Right atrium auricular region (tissue), 2 donors: Measurements from ENCODE around the gene CRACDL. TPM values are rescaled to one million over a fixed set of nuclear protein-coding genes. Genes with fewer than 3 reads are reported as not detected.

Source experiments
- DNase-seq: peaks from one replicate; pipeline ENCODE4 v3.0.0-alpha.2; 2019; ENCODE audit warnings: low spot score
- H3K27ac ChIP-seq, 2 donors: fragments of 200-600 bp; sonication (generic); 1 replicate in 1 of 2; 2 replicates in 1 of 2; pipeline ENCODE4 v1.5.1; 2016 to 2019
- H3K27me3 ChIP-seq, 2 donors: fragments of 200-600 bp; sonication (generic); one replicate each; pipeline versions ENCODE4 v1.5.1 to v1.6.0; 2017 to 2019
- H3K36me3 ChIP-seq: fragments of 200-600 bp; sonication (generic); one replicate; pipeline ENCODE4 v1.5.1; 2016
- H3K4me1 ChIP-seq, 2 donors: fragments of 200-600 bp; sonication (generic); one replicate each; pipeline versions ENCODE4 v1.5.1 to v1.6.0; 2017 to 2019
- H3K4me3 ChIP-seq, 2 donors: fragments of 200-600 bp; sonication (generic); 1 replicate in 1 of 2; 2 replicates in 1 of 2; pipeline ENCODE4 v1.5.1; 2017 to 2019; ENCODE audit warnings: mild to moderate bottlenecking in 1 of 2, moderate library complexity in 1 of 2
- H3K9me3 ChIP-seq, 2 donors: fragments of 200-600 bp; sonication (generic); one replicate each; pipeline ENCODE4 v1.5.1; 2019
- CTCF ChIP-seq, 2 donors: fragments of 200-600 bp; sonication (generic); IDR thresholded peaks; one replicate each; pipeline ENCODE4 v1.5.1; 2019; ENCODE audit warnings: antibody characterized with exemption in 2 of 2
- total RNA-seq, 2 donors: library from RNA; depleted of rRNA; stranded (reverse); fragments of >200 nt; gene quantifications; one replicate each; pipeline ENCODE4 v1.1.0, GENCODE V29; 2016

The CRACDL gene
- total RNA-seq, 2 donors from 2014 or later: 5.3 to 7.4 TPM

DNA sequence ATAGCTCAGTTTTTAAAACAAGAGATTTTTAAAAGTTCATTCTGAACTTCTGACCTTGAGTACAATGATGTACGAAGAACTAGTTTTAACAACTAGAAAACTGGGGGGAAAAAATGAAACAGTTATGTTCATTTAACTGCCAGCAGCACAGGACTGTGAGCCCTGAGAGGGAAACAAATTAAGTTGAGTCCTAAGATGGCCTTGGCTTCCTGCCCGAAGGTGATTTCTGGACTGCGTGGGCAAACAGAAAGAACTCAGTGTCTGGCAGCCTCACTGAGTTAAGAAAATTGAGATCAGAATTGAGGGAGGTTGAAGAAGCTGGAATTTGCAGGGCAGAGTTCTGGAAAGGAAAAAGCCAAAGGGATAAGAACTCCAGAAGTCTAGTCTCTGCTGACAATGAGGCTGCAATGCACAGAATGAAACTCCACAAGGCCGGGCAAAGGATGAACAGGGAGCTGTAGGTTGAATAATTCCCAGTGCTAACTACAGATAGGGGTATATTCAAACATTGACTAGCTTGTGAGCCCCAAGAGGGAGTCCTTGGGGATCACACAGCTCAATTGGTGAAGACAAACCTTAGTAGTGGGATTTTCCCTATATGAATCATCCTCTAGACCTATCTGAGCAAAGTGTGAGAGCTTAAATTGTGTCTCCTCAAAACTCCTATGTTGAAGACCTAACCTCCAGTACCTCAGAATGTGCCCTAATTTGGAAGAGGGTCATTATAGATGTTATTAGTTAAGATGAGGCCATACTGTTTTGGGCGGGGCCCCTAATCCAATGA lies 13.1 kb upstream of the CRACDL start:
- no peaks in the 10 kb centered on the region for H3K36me3 ChIP-seq
- DNase-seq: no peak
- no peak for TF ChIP-seq CTCF (IDR thresholded peaks at IDR 0.05)
- H3K27me3 ChIP-seq: no peaks in the 10 kb centered on the region
- H3K9me3 ChIP-seq: no peaks in the 10 kb centered on the region
- H3K4me3 ChIP-seq: no peak overlapping the region
- no peak overlapping the region for H3K27ac ChIP-seq
- H3K4me1 ChIP-seq: no peaks in the 10 kb centered on the region

DNA sequence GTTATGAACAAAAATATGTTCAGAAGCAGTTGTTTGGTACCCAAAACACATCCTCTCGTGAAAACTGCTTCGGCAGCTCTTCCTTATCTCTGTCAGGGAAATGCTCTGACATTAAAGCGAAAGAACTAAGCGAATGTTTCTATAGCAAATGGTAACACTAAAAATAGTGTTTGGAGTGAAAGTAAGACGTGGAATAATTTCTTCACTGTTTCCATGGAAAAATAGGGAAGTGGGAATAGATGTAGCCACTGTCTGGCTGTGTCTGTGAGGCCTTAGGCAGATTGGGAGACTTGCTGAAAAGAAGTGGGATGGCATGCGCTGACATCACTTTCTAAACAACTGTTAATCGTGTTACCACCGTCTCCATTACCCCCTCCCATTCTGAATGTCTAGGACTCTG lies 11.5 kb upstream of the CRACDL start:
- no peak for TF ChIP-seq CTCF (IDR thresholded peaks at IDR 0.05)
- Histone ChIP-seq H3K4me1 (no peaks in the 10 kb centered on the region), H3K27me3 (no peaks in the 10 kb centered on the region), H3K4me3 (no peak overlapping the region), H3K9me3 (no peaks in the 10 kb centered on the region), H3K36me3 (no peaks in the 10 kb centered on the region), H3K27ac (no peak overlapping the region)
- no peak for DNase-seq

GRCh38 chr2:98946855-98947254 lies 10.8 kb upstream of the CRACDL start:
- H3K4me1 ChIP-seq: no peaks in the 10 kb centered on the region
- H3K9me3 ChIP-seq: no peaks in the 10 kb centered on the region
- no peaks in the 10 kb centered on the region for H3K27me3 ChIP-seq
- no peak for TF ChIP-seq CTCF (IDR thresholded peaks at IDR 0.05)
- no peak overlapping the region for H3K27ac ChIP-seq
- no peaks in the 10 kb centered on the region for H3K36me3 ChIP-seq
- no peak for DNase-seq
- no peak overlapping the region for H3K4me3 ChIP-seq

- no peak overlapping the region for H3K4me3 ChIP-seq
- H3K9me3 ChIP-seq: no peaks in the 10 kb centered on the region
- no peaks in the 10 kb centered on the region for H3K27me3 ChIP-seq
- TF ChIP-seq CTCF (IDR thresholded peaks at IDR 0.05): no peak
- no peak overlapping the region for H3K27ac ChIP-seq
- no peaks in the 10 kb centered on the region for H3K4me1 ChIP-seq
- no peak for DNase-seq
- H3K36me3 ChIP-seq: no peaks in the 10 kb centered on the region
Measured at GRCh38 chr2:98944775-98945174, 8.8 kb upstream of the CRACDL start.

- no peak overlapping the region for H3K4me3 ChIP-seq
- H3K9me3 ChIP-seq: no peaks in the 10 kb centered on the region
- TF ChIP-seq CTCF (IDR thresholded peaks at IDR 0.05): no peak
- DNase-seq: no peak
- H3K27me3 ChIP-seq: peaks cover 0 to 9% of the 10 kb centered on the region in 2 donors
- no peaks in the 10 kb centered on the region for H3K36me3 ChIP-seq
- peaks cover 0 to 16% of the 10 kb centered on the region in 2 donors for H3K4me1 ChIP-seq
- H3K27ac ChIP-seq: no peak overlapping the region
Measured at GRCh38 chr2:98940102-98940501, 4.1 kb upstream of the CRACDL start.

DNA sequence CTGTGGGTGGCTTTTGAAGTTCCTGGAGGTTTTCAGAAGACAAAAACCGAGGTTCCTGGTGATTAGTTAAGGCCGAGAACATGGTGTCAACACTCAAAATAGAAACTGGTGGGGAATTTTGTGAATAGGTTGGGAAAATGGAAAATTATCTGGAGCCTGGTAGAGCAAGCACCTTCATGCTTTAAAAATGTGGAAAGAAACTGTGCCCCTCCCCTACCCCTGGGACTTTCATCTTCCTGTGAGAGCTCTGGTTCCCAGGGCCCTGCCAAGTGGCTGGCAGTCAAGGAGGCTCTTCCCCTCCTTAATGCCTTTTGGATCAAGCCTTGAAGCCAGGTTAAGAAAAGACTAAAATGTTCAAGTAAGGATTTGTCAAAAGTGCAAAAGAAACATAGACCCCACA lies 1.9 kb upstream of the CRACDL start:
- peaks cover 0 to 9% of the 10 kb centered on the region in 2 donors for H3K27me3 ChIP-seq
- TF ChIP-seq CTCF (IDR thresholded peaks at IDR 0.05): no peak
- DNase-seq: no peak

More for the DNA sequence above, 1.9 kb upstream of the CRACDL start:
- Histone ChIP-seq H3K27ac (no peak overlapping the region), H3K4me3 (no peak overlapping the region), H3K4me1 (peaks cover 0 to 20% of the 10 kb centered on the region in 2 donors), H3K9me3 (no peaks in the 10 kb centered on the region), H3K36me3 (no peaks in the 10 kb centered on the region)
